Measurements from ENCODE around the gene FOSL1. TPM values are rescaled to one million over a fixed set of nuclear protein-coding genes. Genes with fewer than 3 reads are reported as not detected.

FOSL1 gene
- total RNA-seq, 1 donor from 2014 or later, result 172 TPM

- H3K4me3 ChIP-seq (ENCODE audit: low read depth, low read length), result no peak overlapping the region
- no peak for TF ChIP-seq CTCF (conservative IDR thresholded peaks at IDR 0.05; ENCODE audit: low read depth, low read length)
These were observed 46.0 kb downstream of the FOSL1 start for GRCh38 chr11:65854161-65854592.

GRCh38 chr11:65853246-65853979, 46.8 kb downstream of the FOSL1 start:
- TF ChIP-seq CTCF (conservative IDR thresholded peaks at IDR 0.05; ENCODE audit: low read depth, low read length), result peak; percentile 9
- H3K4me3 ChIP-seq (ENCODE audit: low read depth, low read length), result no peak overlapping the region
- no peak for DNase-seq (ENCODE audit: low read depth)

More at GRCh38 chr11:65854161-65854592, 46.0 kb downstream of the FOSL1 start:
- no peak for DNase-seq (ENCODE audit: low read depth)

GRCh38 chr11:65852508-65853245, 47.5 kb downstream of the FOSL1 start:
- no peak for TF ChIP-seq CTCF (conservative IDR thresholded peaks at IDR 0.05; ENCODE audit: low read depth, low read length)
- no peak overlapping the region for H3K4me3 ChIP-seq (ENCODE audit: low read depth, low read length)
- no peak for DNase-seq (ENCODE audit: low read depth)

GRCh38 chr11:65851811-65852507, 48.2 kb downstream of the FOSL1 start:
- no peak for DNase-seq (ENCODE audit: low read depth)
- no peak for TF ChIP-seq CTCF (conservative IDR thresholded peaks at IDR 0.05; ENCODE audit: low read depth, low read length)
- no peak overlapping the region for H3K4me3 ChIP-seq (ENCODE audit: low read depth, low read length)

GRCh38 chr11:65851083-65851579, 49.1 kb downstream of the FOSL1 start:
- peak; percentile 58 for TF ChIP-seq CTCF (conservative IDR thresholded peaks at IDR 0.05; ENCODE audit: low read depth, low read length)
- no peak for DNase-seq (ENCODE audit: low read depth)
- H3K4me3 ChIP-seq (ENCODE audit: low read depth, low read length), result no peak overlapping the region

- no peak for DNase-seq (ENCODE audit: low read depth)
- TF ChIP-seq CTCF (conservative IDR thresholded peaks at IDR 0.05; ENCODE audit: low read depth, low read length), result no peak
- no peak overlapping the region for H3K4me3 ChIP-seq (ENCODE audit: low read depth, low read length)
These were observed 49.7 kb downstream of the FOSL1 start for GRCh38 chr11:65850217-65851082.

All from epithelial cell of proximal tubule (primary cell).